CD4-positive, alpha-beta T cell treated with Interleukin-6 at 100 ng/mL for 8 hours (primary cell): ENCODE results near the gene NUP88.

Experiments used
- DNase-seq: peaks from one replicate; pipeline ENCODE4 v3.0.0-alpha.2; 2020; ENCODE audit warnings: mixed read lengths, low spot score

NUP88 gene

DNA sequence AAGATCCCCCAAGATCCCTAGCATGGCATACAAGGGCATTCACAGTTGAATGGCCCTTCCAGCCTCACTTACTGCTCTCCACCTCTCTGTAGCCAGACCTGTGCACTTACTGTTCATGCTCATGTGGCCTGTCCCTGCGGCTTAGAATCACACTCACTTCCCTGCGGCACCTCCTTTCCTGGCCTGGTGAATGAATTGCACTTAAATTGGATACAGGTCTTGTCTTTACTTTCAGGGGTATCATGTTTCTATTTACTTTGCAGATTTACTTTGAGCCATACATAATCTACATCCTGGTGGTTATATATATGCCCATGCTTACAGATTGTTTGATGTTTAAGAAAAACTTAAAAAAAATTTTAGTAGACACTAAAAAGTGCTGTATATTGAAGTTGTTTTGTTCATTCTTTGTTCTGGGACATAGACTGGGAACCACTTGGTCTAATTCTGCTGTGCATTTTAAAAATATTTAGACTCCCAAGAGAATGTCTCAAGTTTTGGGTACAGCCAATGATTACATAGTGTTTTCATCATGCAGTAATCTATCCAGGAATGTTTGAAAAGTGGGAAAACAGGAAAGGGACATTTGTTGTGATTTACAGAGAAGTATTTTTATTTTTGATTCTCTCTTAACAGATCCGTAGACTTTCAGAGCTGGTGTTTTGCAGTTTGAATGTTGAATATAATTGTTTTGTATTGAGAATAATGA, 63.9 kb downstream of the NUP88 start:
- DNase-seq = no peak

- DNase-seq = no peak
These were observed 64.5 kb downstream of the NUP88 start for GRCh38 chr17:5354886-5355415.

- no peak for DNase-seq
These were observed 65.2 kb downstream of the NUP88 start for GRCh38 chr17:5354310-5354709.

DNA sequence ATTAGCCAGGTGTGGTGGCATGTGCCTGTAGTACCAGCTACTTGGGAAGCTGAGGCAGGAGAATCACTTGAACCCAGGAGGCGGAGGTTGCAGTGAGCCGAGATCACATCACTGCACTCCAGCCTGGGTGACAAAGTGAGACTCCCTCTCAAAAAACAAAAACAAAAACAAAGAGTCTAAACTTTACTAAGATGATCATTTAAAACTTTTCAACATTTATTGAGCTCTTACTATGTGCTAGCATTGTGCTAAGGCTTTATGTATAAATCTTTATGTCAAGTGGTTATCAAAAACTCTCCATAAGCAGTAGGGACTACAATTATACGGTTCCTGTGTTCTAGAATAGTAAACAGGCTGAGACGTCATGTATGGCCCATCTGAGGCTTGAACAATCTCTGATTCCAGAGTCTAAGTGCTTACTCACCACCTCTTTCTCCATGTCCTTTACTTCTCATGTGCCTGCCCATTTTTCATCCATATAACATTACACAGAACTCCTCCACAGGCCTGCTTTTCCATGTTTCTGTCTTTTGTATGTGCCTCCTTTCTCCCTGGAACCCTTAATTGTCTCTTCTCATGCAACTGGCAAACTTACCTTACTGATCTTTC, 66.7 kb downstream of the NUP88 start:
- no peak for DNase-seq

GRCh38 chr17:5344914-5345313, 74.5 kb downstream of the NUP88 start:
- no peak for DNase-seq
